ENCODE data around the gene SLC29A3.

Gene SLC29A3

DNA sequence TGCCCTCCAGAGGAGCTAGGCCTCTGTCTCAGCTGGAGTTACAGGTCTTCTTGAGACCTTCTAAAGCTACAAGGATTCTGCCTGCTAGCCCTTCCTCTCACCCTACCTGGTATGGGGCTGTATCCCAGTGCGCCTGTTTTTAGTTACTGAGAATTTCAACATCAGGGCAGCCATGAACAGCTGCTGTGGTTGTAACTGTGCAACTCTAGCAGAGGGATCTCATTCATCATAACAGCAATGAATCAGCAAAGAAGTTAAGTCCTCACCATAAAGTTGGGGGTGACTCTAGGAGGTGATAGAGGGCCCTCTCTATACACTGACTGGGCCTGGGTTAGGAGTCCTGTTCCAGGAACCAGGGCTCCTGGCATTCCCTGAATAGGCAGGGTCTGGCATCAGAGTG, 63.7 kb downstream of the SLC29A3 start:
- ChIA-PET CTCF (interaction anchor here (0.7 to 5.8 kb wide), 12 partner anchors 9 to 514 kb away, joined by 3 to 54 read pairs (median 5); no protein-coding TSS in a partner anchor), POLR2A (no interaction called here)
- no peak overlapping the region for H3K4me3 ChIP-seq (ENCODE audit: low read depth, low read length)
- DNase-seq (ENCODE audit: low read depth, low spot score): no peak
- TF ChIP-seq CTCF (IDR thresholded peaks at IDR 0.05; ENCODE audit: insufficient read depth, low read length, missing control alignments): no peak

DNA sequence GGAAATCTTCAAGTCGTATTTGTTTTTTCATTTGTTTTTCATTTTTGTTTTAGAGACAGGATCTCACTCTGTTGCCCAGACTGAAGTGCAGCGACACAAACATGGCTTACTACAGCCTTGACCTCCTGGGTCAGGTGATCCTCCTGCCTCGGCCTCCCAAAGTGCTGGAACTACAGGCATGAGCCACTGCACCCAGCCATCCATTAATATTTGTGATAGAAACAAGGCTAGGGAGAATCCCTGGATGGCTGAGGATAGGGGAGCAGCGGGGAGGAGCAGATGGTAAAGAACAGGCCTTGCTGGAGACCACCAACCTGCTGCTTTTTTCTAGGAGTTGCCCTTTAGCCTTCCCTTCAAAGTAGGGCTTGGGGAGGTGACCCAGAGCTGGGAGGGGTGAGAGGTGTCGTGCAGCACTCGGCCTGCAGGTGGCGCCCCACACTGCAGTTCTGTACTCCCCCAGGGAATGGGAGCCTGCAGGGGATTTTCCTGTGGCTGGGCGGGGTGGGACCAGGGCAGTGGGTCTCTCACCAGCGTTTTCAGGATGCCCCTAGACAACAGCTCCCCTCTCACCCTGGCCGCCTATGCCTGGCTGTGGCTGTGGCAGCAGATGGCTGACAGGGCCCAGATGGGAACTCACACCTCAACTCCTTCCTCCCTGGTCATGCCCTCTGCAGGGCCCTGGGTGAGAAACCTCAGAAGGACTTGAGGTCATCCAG, 65.1 kb downstream of the SLC29A3 start:
- DNase-seq (ENCODE audit: low read depth, low spot score): no peak
- TF ChIP-seq CTCF (IDR thresholded peaks at IDR 0.05; ENCODE audit: insufficient read depth, low read length, missing control alignments): peak; percentile 97
- ChIA-PET POLR2A (no interaction called here), CTCF (interaction anchor here (0.7 to 5.8 kb wide), 34 partner anchors 10 to 513 kb away, joined by 3 to 54 read pairs (median 4); partner anchors contain the start of gene CDH23)
- no peak overlapping the region for H3K4me3 ChIP-seq (ENCODE audit: low read depth, low read length)

DNA sequence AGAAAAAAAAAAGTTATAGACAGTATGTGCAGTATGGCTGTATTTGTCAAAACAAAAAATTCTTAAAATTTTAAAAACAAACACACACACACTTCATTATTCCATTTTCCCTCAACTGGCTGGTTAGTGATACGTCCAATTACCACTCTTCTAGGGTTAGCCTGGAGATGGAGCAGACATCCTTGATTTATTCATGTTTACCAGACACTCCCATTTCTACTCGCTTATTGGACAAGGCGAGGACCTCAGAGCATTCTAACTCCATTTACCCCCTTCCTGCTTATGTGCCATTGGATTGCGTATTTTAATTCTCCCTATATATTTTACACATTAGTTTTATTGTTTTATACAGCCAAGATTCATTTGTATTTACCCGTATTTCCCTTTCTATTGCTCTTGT, 69.1 kb downstream of the SLC29A3 start:
- no peak for DNase-seq (ENCODE audit: low read depth, low spot score)
- TF ChIP-seq CTCF (IDR thresholded peaks at IDR 0.05; ENCODE audit: insufficient read depth, low read length, missing control alignments): no peak
- CTCF ChIA-PET: interaction anchor here (0.9 kb wide), 1 partner anchor 14 kb away, joined by 4 read pairs; no protein-coding TSS in a partner anchor
- H3K4me3 ChIP-seq (ENCODE audit: low read depth, low read length): no peak overlapping the region
- POLR2A ChIA-PET: no interaction called here

- TF ChIP-seq CTCF (IDR thresholded peaks at IDR 0.05; ENCODE audit: insufficient read depth, low read length, missing control alignments): no peak
- ChIA-PET CTCF (interaction anchor here (1.2 to 2.7 kb wide), 3 partner anchors 10 to 182 kb away, joined by 3 to 10 read pairs (median 8); no protein-coding TSS in a partner anchor), POLR2A (no interaction called here)
- no peak overlapping the region for H3K4me3 ChIP-seq (ENCODE audit: low read depth, low read length)
- DNase-seq (ENCODE audit: low read depth, low spot score): no peak
Measured at GRCh38 chr10:71388583-71389310, 69.7 kb downstream of the SLC29A3 start.

- POLR2A ChIA-PET: no interaction called here
- TF ChIP-seq CTCF (IDR thresholded peaks at IDR 0.05; ENCODE audit: insufficient read depth, low read length, missing control alignments): no peak
- no peak for DNase-seq (ENCODE audit: low read depth, low spot score)
- CTCF ChIA-PET: interaction anchor here (0.9 to 2.7 kb wide), 5 partner anchors 9 to 220 kb away, joined by 3 to 10 read pairs (median 5); no protein-coding TSS in a partner anchor
- no peak overlapping the region for H3K4me3 ChIP-seq (ENCODE audit: low read depth, low read length)
Measured at GRCh38 chr10:71389768-71390460, 70.9 kb downstream of the SLC29A3 start.

Measured in AG04449 (cell line).